ENCODE measurements around the gene LIPF.

- TF ChIP-seq, protein P1, sequence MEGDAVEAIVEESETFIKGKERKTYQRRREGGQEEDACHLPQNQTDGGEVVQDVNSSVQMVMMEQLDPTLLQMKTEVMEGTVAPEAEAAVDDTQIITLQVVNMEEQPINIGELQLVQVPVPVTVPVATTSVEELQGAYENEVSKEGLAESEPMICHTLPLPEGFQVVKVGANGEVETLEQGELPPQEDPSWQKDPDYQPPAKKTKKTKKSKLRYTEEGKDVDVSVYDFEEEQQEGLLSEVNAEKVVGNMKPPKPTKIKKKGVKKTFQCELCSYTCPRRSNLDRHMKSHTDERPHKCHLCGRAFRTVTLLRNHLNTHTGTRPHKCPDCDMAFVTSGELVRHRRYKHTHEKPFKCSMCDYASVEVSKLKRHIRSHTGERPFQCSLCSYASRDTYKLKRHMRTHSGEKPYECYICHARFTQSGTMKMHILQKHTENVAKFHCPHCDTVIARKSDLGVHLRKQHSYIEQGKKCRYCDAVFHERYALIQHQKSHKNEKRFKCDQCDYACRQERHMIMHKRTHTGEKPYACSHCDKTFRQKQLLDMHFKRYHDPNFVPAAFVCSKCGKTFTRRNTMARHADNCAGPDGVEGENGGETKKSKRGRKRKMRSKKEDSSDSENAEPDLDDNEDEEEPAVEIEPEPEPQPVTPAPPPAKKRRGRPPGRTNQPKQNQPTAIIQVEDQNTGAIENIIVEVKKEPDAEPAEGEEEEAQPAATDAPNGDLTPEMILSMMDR (IDR thresholded peaks at IDR 0.05; ENCODE audit: low read length), result no peak
- no peak for TF ChIP-seq EZH2 (optimal IDR thresholded peaks at IDR 0.05; ENCODE audit: low read depth, low read length)
- TF ChIP-seq EZH2phosphoT487 (IDR thresholded peaks at IDR 0.05; ENCODE audit: low read length), result no peak
Observed at GRCh38 chr10:88702848-88703597, 38.8 kb downstream of the LIPF start.
